DOHH2 (cell line): ENCODE data around the gene KCNA5.

ENCODE experiments used
- CTCF ChIP-seq: fragments of 200-600 bp; sonication (generic); IDR thresholded peaks from one replicate; pipeline ENCODE4 v1.5.1; 2014; ENCODE audit warnings: antibody characterized with exemption, mild to moderate bottlenecking, low read depth, low read length; ENCODE audit not compliant: poor library complexity, severe bottlenecking
- EZH2phosphoT487 ChIP-seq: fragments of 200-600 bp; sonication (generic); IDR thresholded peaks from 2 replicates; pipeline ENCODE4 v1.6.1; 2017; ENCODE audit warnings: borderline replicate concordance, mild to moderate bottlenecking, antibody characterized with exemption, low read length, moderate library complexity, mixed read lengths

- TF ChIP-seq CTCF (no peak), EZH2phosphoT487 (no peak)
Observed at GRCh38 chr12:5023842-5024241, 19.8 kb upstream of the KCNA5 start.
